Sigmoid colon (tissue), 3 donors: Measurements from ENCODE around the gene TXNL4A.

Experiments used
- CTCF ChIP-seq, 4 experiments: fragments of 450-650 bp in 3 of 4; fragments of 200-600 bp in 1 of 4; IDR thresholded peaks; one replicate each; pipeline ENCODE4 v1.5.1; 2016 to 2019; ENCODE audit warnings: antibody characterized with exemption in 4 of 4, mild to moderate bottlenecking in 3 of 4, moderate library complexity in 2 of 4
- POLR2A ChIP-seq, 2 donors: fragments of 450-650 bp; IDR thresholded peaks; one replicate each; pipeline ENCODE4 v1.6.1; 2016; ENCODE audit warnings: antibody characterized with exemption in 2 of 2, mild to moderate bottlenecking in 2 of 2, moderate library complexity in 2 of 2

GRCh38 chr18:79937103-79937860 lies 51.1 kb downstream of the TXNL4A start:
- no peak for TF ChIP-seq CTCF (IDR thresholded peaks at IDR 0.05)
- no peak for TF ChIP-seq POLR2A (IDR thresholded peaks at IDR 0.05)
